ENCODE measurements around the gene AOX1.
"Not testable (repeated sequence)": the region's sequence is repeated elsewhere in the genome, so short reads cannot be mapped to it uniquely, and the experiment has no call there.

Gene AOX1

GRCh38 chr2:200585730-200586643 lies at the start of gene AOX1:
TSS of gene AOX1 (plus strand) at chr2:200586014. CDS start at chr2:200586109, 95 bp downstream.
- TF ChIP-seq, protein P1, sequence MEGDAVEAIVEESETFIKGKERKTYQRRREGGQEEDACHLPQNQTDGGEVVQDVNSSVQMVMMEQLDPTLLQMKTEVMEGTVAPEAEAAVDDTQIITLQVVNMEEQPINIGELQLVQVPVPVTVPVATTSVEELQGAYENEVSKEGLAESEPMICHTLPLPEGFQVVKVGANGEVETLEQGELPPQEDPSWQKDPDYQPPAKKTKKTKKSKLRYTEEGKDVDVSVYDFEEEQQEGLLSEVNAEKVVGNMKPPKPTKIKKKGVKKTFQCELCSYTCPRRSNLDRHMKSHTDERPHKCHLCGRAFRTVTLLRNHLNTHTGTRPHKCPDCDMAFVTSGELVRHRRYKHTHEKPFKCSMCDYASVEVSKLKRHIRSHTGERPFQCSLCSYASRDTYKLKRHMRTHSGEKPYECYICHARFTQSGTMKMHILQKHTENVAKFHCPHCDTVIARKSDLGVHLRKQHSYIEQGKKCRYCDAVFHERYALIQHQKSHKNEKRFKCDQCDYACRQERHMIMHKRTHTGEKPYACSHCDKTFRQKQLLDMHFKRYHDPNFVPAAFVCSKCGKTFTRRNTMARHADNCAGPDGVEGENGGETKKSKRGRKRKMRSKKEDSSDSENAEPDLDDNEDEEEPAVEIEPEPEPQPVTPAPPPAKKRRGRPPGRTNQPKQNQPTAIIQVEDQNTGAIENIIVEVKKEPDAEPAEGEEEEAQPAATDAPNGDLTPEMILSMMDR (IDR thresholded peaks at IDR 0.05; ENCODE audit: low read depth, low read length), result peak; percentile 20
- DNase-seq (ENCODE audit: extremely low read depth, low read depth), result no peak

GRCh38 chr2:200538139-200538538 lies 47.7 kb upstream of the AOX1 start:
- DNase-seq (ENCODE audit: extremely low read depth, low read depth), result no peak
- TF ChIP-seq, protein P1 (IDR thresholded peaks at IDR 0.05; ENCODE audit: low read depth, low read length), result no peak

- no peak for DNase-seq (ENCODE audit: extremely low read depth, low read depth)
- TF ChIP-seq, protein P1 (IDR thresholded peaks at IDR 0.05; ENCODE audit: low read depth, low read length), result no peak
These were observed 45.0 kb upstream of the AOX1 start for GRCh38 chr2:200540793-200541192.

GRCh38 chr2:200566596-200566995 lies 19.2 kb upstream of the AOX1 start:
- not testable (repeated sequence) for DNase-seq (ENCODE audit: extremely low read depth, low read depth)

GRCh38 chr2:200567932-200568331 lies 17.9 kb upstream of the AOX1 start:
- TF ChIP-seq, protein P1 (IDR thresholded peaks at IDR 0.05; ENCODE audit: low read depth, low read length), result no peak
- no peak for DNase-seq (ENCODE audit: extremely low read depth, low read depth)

DNA sequence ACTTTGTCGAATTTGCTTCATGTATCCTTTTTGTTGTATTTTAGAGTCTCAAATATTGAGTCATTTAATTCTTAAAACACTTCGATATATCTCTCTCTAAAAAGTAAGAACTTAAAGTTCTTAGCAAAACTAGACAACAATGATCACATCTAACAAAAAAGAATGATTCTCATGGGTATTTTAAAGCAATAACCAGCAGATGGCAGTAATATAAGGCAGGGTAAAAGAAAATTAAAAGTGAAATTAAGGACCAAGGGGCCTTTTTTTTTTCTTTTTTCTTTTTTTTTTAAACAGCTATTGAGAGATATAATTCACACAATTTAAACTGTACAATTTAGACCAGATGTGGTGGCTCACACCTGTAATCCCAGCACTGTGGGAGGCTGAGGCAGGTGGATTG lies 9.9 kb upstream of the AOX1 start:
- no peak for DNase-seq (ENCODE audit: extremely low read depth, low read depth)
- TF ChIP-seq, protein P1 (IDR thresholded peaks at IDR 0.05; ENCODE audit: low read depth, low read length), result peak; percentile 39

- TF ChIP-seq, protein P1 (IDR thresholded peaks at IDR 0.05; ENCODE audit: low read depth, low read length), result no peak
These were observed 8.8 kb upstream of the AOX1 start for GRCh38 chr2:200577027-200577426.

More at GRCh38 chr2:200577027-200577426, 8.8 kb upstream of the AOX1 start:
- no peak for DNase-seq (ENCODE audit: extremely low read depth, low read depth)
